Measurements from ENCODE around the gene CDH5. TPM values are rescaled to one million over a fixed set of nuclear protein-coding genes. Genes with fewer than 3 reads are reported as not detected.

Gene CDH5
- total and polyA plus RNA-seq, 2 of the 13 experiments (the other 11 are each of a cell fraction or from before 2014, with no cell fraction given): 0.71 to 1.1 TPM

DNA sequence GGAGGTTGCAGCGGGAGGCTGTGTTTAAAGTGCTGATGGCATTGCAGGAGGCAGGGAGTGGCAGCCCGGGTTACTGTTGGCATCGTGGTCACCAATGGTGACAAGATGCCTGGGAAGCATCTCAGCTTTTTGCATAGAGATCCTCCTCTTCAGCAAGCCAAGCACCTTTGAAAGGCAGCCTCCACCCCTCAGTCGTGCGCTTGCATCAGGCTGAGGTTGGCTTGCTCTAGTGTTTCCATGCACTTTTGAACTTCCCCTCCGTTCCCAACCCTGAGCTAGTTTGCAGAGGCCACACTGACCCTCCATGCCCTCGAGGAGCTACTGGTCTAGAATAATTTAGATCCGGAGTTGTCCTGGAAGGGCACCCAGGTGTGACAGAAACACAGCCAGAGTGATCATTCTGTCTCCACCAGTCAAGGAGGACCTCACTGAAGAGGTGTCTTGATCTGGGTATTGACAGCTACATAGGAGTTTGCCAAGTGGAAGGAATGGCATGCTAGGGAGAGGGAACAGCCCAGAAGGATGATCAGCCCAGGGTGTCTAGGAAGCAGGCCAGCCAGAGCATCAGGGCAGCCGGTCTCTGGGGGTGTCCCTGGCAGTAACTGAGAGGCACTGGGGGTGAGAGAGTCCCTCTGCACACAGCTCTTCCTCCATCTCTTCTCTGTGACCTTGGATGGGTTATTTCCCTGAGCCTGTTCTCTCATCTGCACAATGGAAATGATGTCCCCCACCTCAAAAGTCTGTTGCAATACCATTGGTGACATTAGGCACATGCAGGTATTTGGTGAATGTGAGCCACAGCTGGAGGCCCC lies 68.3 kb downstream of the CDH5 start (continued):
- TF ChIP-seq ZNF224 (CRISPR knock-in tag; IDR thresholded peaks at IDR 0.05) (no peak), JUND (CRISPR knock-in tag; IDR thresholded peaks at IDR 0.05) (no peak), NPAS2 (CRISPR knock-in tag; IDR thresholded peaks at IDR 0.05; ENCODE audit: borderline replicate concordance) (no peak), ARNT2 (CRISPR knock-in tag; IDR thresholded peaks at IDR 0.05; ENCODE audit: low read depth) (0 out of 2 replicates have a peak, but pooled peaks have one; percentile 33), ZNF350 (CRISPR knock-in tag; IDR thresholded peaks at IDR 0.05; ENCODE audit: borderline replicate concordance, low read depth) (peak; percentile 74), ZNF556 (CRISPR knock-in tag; IDR thresholded peaks at IDR 0.05; ENCODE audit: borderline replicate concordance) (no peak; the same call in 1 of the 2 replicates), POLR2AphosphoS2 (IDR thresholded peaks at IDR 0.05; ENCODE audit: low read depth, low read length) (no peak), RFXANK (CRISPR knock-in tag; IDR thresholded peaks at IDR 0.05) (no peak), EZH2 (conservative IDR thresholded peaks at IDR 0.05; ENCODE audit: low read depth, low read length) (no peak), ZBTB7B (CRISPR knock-in tag; IDR thresholded peaks at IDR 0.05) (no peak), ZFP36L1 (CRISPR knock-in tag; IDR thresholded peaks at IDR 0.05) (no peak), ZSCAN30 (CRISPR knock-in tag; IDR thresholded peaks at IDR 0.05) (no peak), DMAP1 (CRISPR knock-in tag; IDR thresholded peaks at IDR 0.05) (no peak), ZNF552 (CRISPR knock-in tag; IDR thresholded peaks at IDR 0.05; ENCODE audit: borderline replicate concordance) (no peak), ZKSCAN5 (CRISPR knock-in tag; IDR thresholded peaks at IDR 0.05) (no peak), ZKSCAN1 (IDR thresholded peaks at IDR 0.05; ENCODE audit: low read length) (no peak), RNF2 (conservative IDR thresholded peaks at IDR 0.05; ENCODE audit: low read depth) (no peak), ZNF329 (CRISPR knock-in tag; IDR thresholded peaks at IDR 0.05; ENCODE audit: low read depth) (no peak), ZNF720 (CRISPR knock-in tag; IDR thresholded peaks at IDR 0.05) (0 out of 2 replicates have a peak, but pooled peaks have one; percentile 74)
- TF ChIP-seq, protein P1, sequence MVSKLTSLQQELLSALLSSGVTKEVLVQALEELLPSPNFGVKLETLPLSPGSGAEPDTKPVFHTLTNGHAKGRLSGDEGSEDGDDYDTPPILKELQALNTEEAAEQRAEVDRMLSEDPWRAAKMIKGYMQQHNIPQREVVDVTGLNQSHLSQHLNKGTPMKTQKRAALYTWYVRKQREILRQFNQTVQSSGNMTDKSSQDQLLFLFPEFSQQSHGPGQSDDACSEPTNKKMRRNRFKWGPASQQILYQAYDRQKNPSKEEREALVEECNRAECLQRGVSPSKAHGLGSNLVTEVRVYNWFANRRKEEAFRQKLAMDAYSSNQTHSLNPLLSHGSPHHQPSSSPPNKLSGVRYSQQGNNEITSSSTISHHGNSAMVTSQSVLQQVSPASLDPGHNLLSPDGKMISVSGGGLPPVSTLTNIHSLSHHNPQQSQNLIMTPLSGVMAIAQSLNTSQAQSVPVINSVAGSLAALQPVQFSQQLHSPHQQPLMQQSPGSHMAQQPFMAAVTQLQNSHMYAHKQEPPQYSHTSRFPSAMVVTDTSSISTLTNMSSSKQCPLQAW (CRISPR knock-in tag; IDR thresholded peaks at IDR 0.05): no peak
- TF ChIP-seq, protein P2, sequence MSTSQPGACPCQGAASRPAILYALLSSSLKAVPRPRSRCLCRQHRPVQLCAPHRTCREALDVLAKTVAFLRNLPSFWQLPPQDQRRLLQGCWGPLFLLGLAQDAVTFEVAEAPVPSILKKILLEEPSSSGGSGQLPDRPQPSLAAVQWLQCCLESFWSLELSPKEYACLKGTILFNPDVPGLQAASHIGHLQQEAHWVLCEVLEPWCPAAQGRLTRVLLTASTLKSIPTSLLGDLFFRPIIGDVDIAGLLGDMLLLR (CRISPR knock-in tag; IDR thresholded peaks at IDR 0.05): no peak; the same call in 1 of the 2 replicates
- TF ChIP-seq, protein P3, sequence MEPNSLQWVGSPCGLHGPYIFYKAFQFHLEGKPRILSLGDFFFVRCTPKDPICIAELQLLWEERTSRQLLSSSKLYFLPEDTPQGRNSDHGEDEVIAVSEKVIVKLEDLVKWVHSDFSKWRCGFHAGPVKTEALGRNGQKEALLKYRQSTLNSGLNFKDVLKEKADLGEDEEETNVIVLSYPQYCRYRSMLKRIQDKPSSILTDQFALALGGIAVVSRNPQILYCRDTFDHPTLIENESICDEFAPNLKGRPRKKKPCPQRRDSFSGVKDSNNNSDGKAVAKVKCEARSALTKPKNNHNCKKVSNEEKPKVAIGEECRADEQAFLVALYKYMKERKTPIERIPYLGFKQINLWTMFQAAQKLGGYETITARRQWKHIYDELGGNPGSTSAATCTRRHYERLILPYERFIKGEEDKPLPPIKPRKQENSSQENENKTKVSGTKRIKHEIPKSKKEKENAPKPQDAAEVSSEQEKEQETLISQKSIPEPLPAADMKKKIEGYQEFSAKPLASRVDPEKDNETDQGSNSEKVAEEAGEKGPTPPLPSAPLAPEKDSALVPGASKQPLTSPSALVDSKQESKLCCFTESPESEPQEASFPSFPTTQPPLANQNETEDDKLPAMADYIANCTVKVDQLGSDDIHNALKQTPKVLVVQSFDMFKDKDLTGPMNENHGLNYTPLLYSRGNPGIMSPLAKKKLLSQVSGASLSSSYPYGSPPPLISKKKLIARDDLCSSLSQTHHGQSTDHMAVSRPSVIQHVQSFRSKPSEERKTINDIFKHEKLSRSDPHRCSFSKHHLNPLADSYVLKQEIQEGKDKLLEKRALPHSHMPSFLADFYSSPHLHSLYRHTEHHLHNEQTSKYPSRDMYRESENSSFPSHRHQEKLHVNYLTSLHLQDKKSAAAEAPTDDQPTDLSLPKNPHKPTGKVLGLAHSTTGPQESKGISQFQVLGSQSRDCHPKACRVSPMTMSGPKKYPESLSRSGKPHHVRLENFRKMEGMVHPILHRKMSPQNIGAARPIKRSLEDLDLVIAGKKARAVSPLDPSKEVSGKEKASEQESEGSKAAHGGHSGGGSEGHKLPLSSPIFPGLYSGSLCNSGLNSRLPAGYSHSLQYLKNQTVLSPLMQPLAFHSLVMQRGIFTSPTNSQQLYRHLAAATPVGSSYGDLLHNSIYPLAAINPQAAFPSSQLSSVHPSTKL (CRISPR knock-in tag; IDR thresholded peaks at IDR 0.05): peak; percentile 85
- TF ChIP-seq, protein P4, sequence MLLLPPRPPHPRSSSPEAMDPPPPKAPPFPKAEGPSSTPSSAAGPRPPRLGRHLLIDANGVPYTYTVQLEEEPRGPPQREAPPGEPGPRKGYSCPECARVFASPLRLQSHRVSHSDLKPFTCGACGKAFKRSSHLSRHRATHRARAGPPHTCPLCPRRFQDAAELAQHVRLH (CRISPR knock-in tag; IDR thresholded peaks at IDR 0.05; ENCODE audit: borderline replicate concordance, low read depth): peak; percentile 91
- TF ChIP-seq, protein P5, sequence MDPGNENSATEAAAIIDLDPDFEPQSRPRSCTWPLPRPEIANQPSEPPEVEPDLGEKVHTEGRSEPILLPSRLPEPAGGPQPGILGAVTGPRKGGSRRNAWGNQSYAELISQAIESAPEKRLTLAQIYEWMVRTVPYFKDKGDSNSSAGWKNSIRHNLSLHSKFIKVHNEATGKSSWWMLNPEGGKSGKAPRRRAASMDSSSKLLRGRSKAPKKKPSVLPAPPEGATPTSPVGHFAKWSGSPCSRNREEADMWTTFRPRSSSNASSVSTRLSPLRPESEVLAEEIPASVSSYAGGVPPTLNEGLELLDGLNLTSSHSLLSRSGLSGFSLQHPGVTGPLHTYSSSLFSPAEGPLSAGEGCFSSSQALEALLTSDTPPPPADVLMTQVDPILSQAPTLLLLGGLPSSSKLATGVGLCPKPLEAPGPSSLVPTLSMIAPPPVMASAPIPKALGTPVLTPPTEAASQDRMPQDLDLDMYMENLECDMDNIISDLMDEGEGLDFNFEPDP (CRISPR knock-in tag; conservative IDR thresholded peaks at IDR 0.05): no peak

All from HepG2 (cell line).